ENCODE results near the gene OXSR1.

GRCh38 chr3:38204599-38205471 lies 39.5 kb downstream of the OXSR1 start:
- TF ChIP-seq CTCF (IDR thresholded peaks at IDR 0.05; ENCODE audit: low read depth, low read length) (no peak), MAX (IDR thresholded peaks at IDR 0.05; ENCODE audit: low read depth, low read length) (no peak)
